Ovary (tissue), 9 donors: ENCODE results near the gene IST1. TPM values are rescaled to one million over a fixed set of nuclear protein-coding genes. Genes with fewer than 3 reads are reported as not detected.

ENCODE experiments used
- DNase-seq, 5 donors: peaks; one replicate each; pipeline ENCODE4 v3.0.0-alpha.2; 2019 to 2020
- H3K27ac ChIP-seq, 2 donors: fragments of 200-600 bp; one replicate each; pipeline versions ENCODE4 v1.5.1 to v1.8.0; 2019 to 2022
- H3K27me3 ChIP-seq: fragments of 200-600 bp; one replicate; pipeline ENCODE4 v1.8.0; 2022
- H3K36me3 ChIP-seq: fragments of 200-600 bp; sonication (generic); one replicate; pipeline ENCODE4 v1.5.1; 2019
- H3K4me1 ChIP-seq: one replicate; pipeline ENCODE4 v1.8.1; 2013; ENCODE audit warnings: mild to moderate bottlenecking, moderate library complexity; ENCODE audit not compliant: insufficient read depth
- H3K4me3 ChIP-seq: fragments of 200-600 bp; sonication (generic); one replicate; pipeline ENCODE4 v1.5.1; 2017
- H3K9me3 ChIP-seq, 2 donors: fragments of 200-600 bp in 1 of 2; sonication (generic) in 1 of 2; one replicate each; pipeline versions ENCODE4 v1.5.1 to v1.8.1; 2013 to 2019; ENCODE audit warnings: mild to moderate bottlenecking in 1 of 2, moderate library complexity in 1 of 2
- EP300 ChIP-seq: sonication (generic); formaldehyde crosslinking; IDR thresholded peaks from one replicate; pipeline ENCODE4 v1.6.1; 2017; ENCODE audit warnings: antibody characterized with exemption
- POLR2A ChIP-seq: fragments of 450-650 bp; IDR thresholded peaks from one replicate; pipeline ENCODE4 v1.6.1; 2017; ENCODE audit warnings: antibody characterized with exemption, mild to moderate bottlenecking, moderate library complexity
- WGBS, 3 donors: extraction: QIAGEN DNeasy Blood & Tissue Kit in 1 of 3; methylation state at CpG; one replicate each; pipeline versions ENCODE4 v1.1.5 to v1.1.7; 2013 to 2017; 5-methylcytosine and 5-hydroxymethylcytosine counted together
- intact Hi-C, 4 donors: fragments of 100-400 bp; cut with DNase I; formaldehyde crosslinking; loops; one replicate each; pipeline versions ENCODE4 v1.11.0 to v1.15.1; 2022 to 2023
- polyA plus RNA-seq, 2 donors: library from polyadenylated mRNA; stranded (reverse); fragments of 200-250 nt in 1 of 2; fragments of 350-450 nt in 1 of 2; fragmentation: Illumina TruSeq in 1 of 2; extraction: RNeasy Lipid Tissue Mini Kit (QIAGEN cat#74804) in 1 of 2; gene quantifications; one replicate each; pipeline ENCODE4 v1.2.3, GENCODE V29; 2013 to 2014
- total RNA-seq, 7 donors: library from RNA; depleted of rRNA in 2 of 7; stranded (reverse); fragments of >200 nt in 2 of 7; fragmentation: NEBNext Ultra II Directional in 3 of 7; extraction: Animal tissue kit (Norgen Biotek cat#: 25700) in 3 of 7; gene quantifications; one replicate each; pipeline versions ENCODE4 v1.1.0 to v1.2.4, GENCODE V29; 2016 to 2023
- TF ChIP-seq, protein P1 (sequence below), 3 donors: fragments of 450-650 bp in 2 of 3; fragments of 200-600 bp in 1 of 3; IDR thresholded peaks; one replicate each; pipeline versions ENCODE4 v1.5.1 to v1.8.0; 2016 to 2022; ENCODE audit warnings: antibody characterized with exemption in 3 of 3, mild to moderate bottlenecking in 1 of 3
- donor health status: DM: no; HTN: no; CAD: no; lungs with moderate emphysema.
- donor health status: DM: no; HTN: no; CAD: no.
- donor health status: Bipolar disorder and iron deficiency.
- donor health status: DM: yes; HTN: yes; CAD: no.
- donor health status: DM: no; HTN: no; CAD: no.
- donor health status: DM: yes; HTN: yes; CAD: no.

Gene IST1
- total and polyA plus RNA-seq, 9 donors = 119 to 324 (median 169) TPM

DNA sequence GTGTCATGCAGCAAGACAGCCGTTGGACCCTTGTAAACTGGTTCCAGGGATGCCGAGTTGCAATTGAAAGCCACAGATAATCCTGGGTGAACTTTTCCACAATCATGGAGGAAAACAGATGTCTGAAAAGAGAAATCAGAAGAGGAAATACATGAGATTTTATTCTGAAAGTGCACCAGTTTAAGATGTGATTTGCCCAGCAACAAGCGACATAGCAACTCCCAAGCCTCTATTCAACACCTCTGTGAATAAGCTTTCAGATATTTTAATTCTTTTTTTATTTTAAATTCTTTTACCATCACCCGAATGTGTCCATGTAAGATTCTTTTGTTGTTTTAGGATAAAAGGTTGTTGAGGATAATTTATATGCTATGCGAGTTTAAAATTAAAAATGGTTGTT lies 58.8 kb downstream of the IST1 start:
- TF ChIP-seq, protein P1, sequence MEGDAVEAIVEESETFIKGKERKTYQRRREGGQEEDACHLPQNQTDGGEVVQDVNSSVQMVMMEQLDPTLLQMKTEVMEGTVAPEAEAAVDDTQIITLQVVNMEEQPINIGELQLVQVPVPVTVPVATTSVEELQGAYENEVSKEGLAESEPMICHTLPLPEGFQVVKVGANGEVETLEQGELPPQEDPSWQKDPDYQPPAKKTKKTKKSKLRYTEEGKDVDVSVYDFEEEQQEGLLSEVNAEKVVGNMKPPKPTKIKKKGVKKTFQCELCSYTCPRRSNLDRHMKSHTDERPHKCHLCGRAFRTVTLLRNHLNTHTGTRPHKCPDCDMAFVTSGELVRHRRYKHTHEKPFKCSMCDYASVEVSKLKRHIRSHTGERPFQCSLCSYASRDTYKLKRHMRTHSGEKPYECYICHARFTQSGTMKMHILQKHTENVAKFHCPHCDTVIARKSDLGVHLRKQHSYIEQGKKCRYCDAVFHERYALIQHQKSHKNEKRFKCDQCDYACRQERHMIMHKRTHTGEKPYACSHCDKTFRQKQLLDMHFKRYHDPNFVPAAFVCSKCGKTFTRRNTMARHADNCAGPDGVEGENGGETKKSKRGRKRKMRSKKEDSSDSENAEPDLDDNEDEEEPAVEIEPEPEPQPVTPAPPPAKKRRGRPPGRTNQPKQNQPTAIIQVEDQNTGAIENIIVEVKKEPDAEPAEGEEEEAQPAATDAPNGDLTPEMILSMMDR (IDR thresholded peaks at IDR 0.05) = no peak
- TF ChIP-seq EP300 = no peak
- TF ChIP-seq POLR2A = no peak
- no peaks in the 10 kb centered on the region for H3K36me3 ChIP-seq
- DNase-seq = no peak
- H3K4me1 ChIP-seq = no peaks in the 10 kb centered on the region
- WGBS, 3 donors = 65 to 76% (median 76%) methylated on average over 5 of the region's 5 CpGs
- no peaks in the 10 kb centered on the region for H3K27me3 ChIP-seq
- intact Hi-C loops = no loop called here
- H3K27ac ChIP-seq = no peak overlapping the region
- H3K4me3 ChIP-seq = no peak overlapping the region
- no peaks in the 10 kb centered on the region for H3K9me3 ChIP-seq

GRCh38 chr16:71954699-71955195 lies 59.4 kb downstream of the IST1 start:
- no peaks in the 10 kb centered on the region for H3K9me3 ChIP-seq
- H3K27me3 ChIP-seq = no peaks in the 10 kb centered on the region
- intact Hi-C loops = no loop called here
- no peak for TF ChIP-seq POLR2A
- TF ChIP-seq EP300 = no peak
- TF ChIP-seq, protein P1 (IDR thresholded peaks at IDR 0.05) = no peak
- no peaks in the 10 kb centered on the region for H3K4me1 ChIP-seq
- DNase-seq = no peak
- no peaks in the 10 kb centered on the region for H3K36me3 ChIP-seq
- no peak overlapping the region for H3K27ac ChIP-seq
- no peak overlapping the region for H3K4me3 ChIP-seq

- H3K4me3 ChIP-seq = no peak overlapping the region
- TF ChIP-seq, protein P1 (IDR thresholded peaks at IDR 0.05) = no peak
- no peak for TF ChIP-seq EP300
- TF ChIP-seq POLR2A = no peak
- H3K27ac ChIP-seq = no peak overlapping the region
- WGBS, 3 donors = 79 to 85% (median 84%) methylated on average over 3 of the region's 3 CpGs
- intact Hi-C loops = no loop called here
- DNase-seq = no peak
- no peaks in the 10 kb centered on the region for H3K27me3 ChIP-seq
- no peaks in the 10 kb centered on the region for H3K36me3 ChIP-seq
- H3K9me3 ChIP-seq = no peaks in the 10 kb centered on the region
- no peaks in the 10 kb centered on the region for H3K4me1 ChIP-seq
Measured at GRCh38 chr16:71956486-71956885, 61.2 kb downstream of the IST1 start.

DNA sequence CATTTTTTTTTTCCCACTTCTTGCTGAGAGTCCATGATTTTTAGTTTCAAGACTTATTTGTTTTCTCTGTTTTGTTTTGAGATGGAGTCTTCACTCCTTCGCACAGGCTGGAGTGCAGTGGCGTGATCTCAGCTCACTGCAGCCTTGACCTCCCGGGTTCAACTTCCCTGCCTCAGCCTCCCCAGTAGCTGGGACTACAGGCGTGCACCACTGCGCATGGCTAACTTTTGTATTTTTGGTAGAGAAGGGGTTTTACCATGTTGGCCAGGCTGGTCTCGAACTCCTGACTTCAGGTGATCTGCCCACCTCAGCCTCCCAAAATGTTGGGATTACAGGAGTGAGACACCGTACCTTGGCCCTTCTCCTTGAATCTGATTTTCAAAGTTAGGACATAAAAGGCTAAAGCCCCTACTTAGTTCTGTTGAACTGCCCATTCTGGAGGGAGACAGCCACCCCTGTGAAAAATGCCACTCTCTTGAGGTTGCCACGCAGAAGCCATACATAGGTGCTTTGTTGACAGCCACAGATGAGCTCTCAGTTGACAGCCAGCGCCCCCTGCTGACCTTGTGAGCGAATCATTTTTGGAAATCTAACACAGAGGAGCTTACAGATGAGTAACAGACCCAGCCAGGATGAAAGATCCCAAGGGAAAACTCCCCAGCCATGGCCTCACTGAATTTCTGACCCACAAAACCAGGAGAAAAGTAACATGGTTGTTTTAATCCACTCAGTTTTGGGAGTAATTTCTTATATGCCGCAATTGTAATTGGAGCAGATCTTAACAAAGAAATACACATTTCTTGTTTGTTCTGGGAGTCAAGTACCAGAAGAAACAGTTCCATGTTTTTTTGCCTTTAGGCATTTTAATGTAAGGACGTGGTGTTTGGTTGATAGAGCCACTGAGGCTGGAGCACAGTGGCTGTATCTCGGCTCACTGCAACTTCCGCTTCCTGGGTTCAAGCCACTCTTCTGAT lies 66.0 kb downstream of the IST1 start:
- intact Hi-C loops = no loop called here
- no peak for TF ChIP-seq POLR2A
- TF ChIP-seq, protein P1 (IDR thresholded peaks at IDR 0.05) = peak; percentile 38 to 52 (median 48)
- no peak for TF ChIP-seq EP300

More for the DNA sequence above, 66.0 kb downstream of the IST1 start:
- no peaks in the 10 kb centered on the region for H3K4me1 ChIP-seq
- no peaks in the 10 kb centered on the region for H3K9me3 ChIP-seq
- DNase-seq = peak; percentile 69 to 88 (median 78)
- no peak overlapping the region for H3K4me3 ChIP-seq
- no peaks in the 10 kb centered on the region for H3K27me3 ChIP-seq
- H3K36me3 ChIP-seq = no peaks in the 10 kb centered on the region
- H3K27ac ChIP-seq = no peak overlapping the region
- 37 to 46% (median 37%) methylated on average over 14 of the region's 14 CpGs for WGBS, 3 donors
